LNCaP clone FGC (cell line): ENCODE results near the gene TBC1D9B.

ENCODE experiments used
- DNase-seq: peaks from one replicate; pipeline ENCODE4 v3.0.0-alpha.2; 2011; ENCODE audit warnings: low read depth
- H3K4me3 ChIP-seq: 2 replicates; pipeline ENCODE4 v1.5.1; 2011; ENCODE audit warnings: mild to moderate bottlenecking, low read depth, low read length, control low read depth
- CTCF ChIP-seq: IDR thresholded peaks from 2 replicates; pipeline ENCODE4 v1.5.1; 2012; ENCODE audit warnings: mild to moderate bottlenecking; ENCODE audit not compliant: control insufficient read depth, insufficient read depth; ENCODE audit errors: extremely low read depth

Gene TBC1D9B

GRCh38 chr5:179812997-179813607, 94.6 kb downstream of the TBC1D9B start:
- DNase-seq: no peak
- no peak overlapping the region for H3K4me3 ChIP-seq
- TF ChIP-seq CTCF: no peak

GRCh38 chr5:179812135-179812825, 95.4 kb downstream of the TBC1D9B start:
- no peak for DNase-seq
- no peak overlapping the region for H3K4me3 ChIP-seq
- TF ChIP-seq CTCF: no peak
